Body of pancreas (tissue), 4 donors: ENCODE measurements around the gene IVD. TPM values are rescaled to one million over a fixed set of nuclear protein-coding genes. Genes with fewer than 3 reads are reported as not detected.
A peak's percentile ranks its signal among the peaks of the same experiment; 100 is the strongest.

Experiments
- ATAC-seq: fragments of 150-250 bp; one replicate; pipeline ENCODE4 v1.9.1; 2016
- DNase-seq, 4 donors: peaks; one replicate each; pipeline ENCODE4 v3.0.0-alpha.2; 2019
- H3K27ac ChIP-seq, 4 donors: fragments of 200-600 bp; sonication (generic); 1 replicate in 3 of 4; 2 replicates in 1 of 4; pipeline versions ENCODE4 v1.5.1 to v1.6.1; 2016 to 2019; ENCODE audit warnings: mild to moderate bottlenecking in 1 of 4, mixed read lengths in 1 of 4, moderate library complexity in 1 of 4
- H3K27me3 ChIP-seq, 2 donors: fragments of 200-600 bp; sonication (generic); one replicate each; pipeline ENCODE4 v1.6.0; 2016; ENCODE audit warnings: mild to moderate bottlenecking in 1 of 2
- H3K36me3 ChIP-seq, 2 donors: fragments of 200-600 bp; sonication (generic); replicated peaks in 1 of 2; 2 replicates each; pipeline ENCODE4 v1.5.1; 2016; ENCODE audit warnings: low read depth in 2 of 2; ENCODE audit not compliant: insufficient read depth in 1 of 2
- H3K4me1 ChIP-seq: fragments of 200-600 bp; sonication (generic); one replicate; pipeline ENCODE4 v1.6.0; 2016
- H3K4me3 ChIP-seq, 2 donors: fragments of 200-600 bp; sonication (generic); 1 replicate in 1 of 2; 2 replicates in 1 of 2; pipeline ENCODE4 v1.5.1; 2016 to 2019
- H3K9me3 ChIP-seq, 3 donors: fragments of 200-600 bp; sonication (generic); 1 replicate in 2 of 3; 2 replicates in 1 of 3; pipeline ENCODE4 v1.5.1; 2016
- CTCF ChIP-seq, 7 experiments: fragments of 450-650 bp in 4 of 7; fragments of 200-600 bp in 3 of 7; sonication (generic) in 3 of 7; IDR thresholded peaks; one replicate each; pipeline ENCODE4 v1.5.1; 2016 to 2019; ENCODE audit warnings: antibody characterized with exemption in 7 of 7
- POLR2A ChIP-seq, 3 donors: fragments of 450-650 bp; IDR thresholded peaks; one replicate each; pipeline ENCODE4 v1.6.1; 2016; ENCODE audit warnings: antibody characterized with exemption in 3 of 3, mild to moderate bottlenecking in 2 of 3
- WGBS, 2 donors: methylation state at CpG; one replicate each; pipeline ENCODE4 v1.1.5; 2017; 5-methylcytosine and 5-hydroxymethylcytosine counted together
- intact Hi-C: fragments of 100-400 bp; cut with DNase I; formaldehyde crosslinking; loops from one replicate; pipeline ENCODE4 v1.15.1; 2023
- total RNA-seq, 2 donors: library from RNA; depleted of rRNA; stranded (reverse); fragments of >200 nt; gene quantifications; one replicate each; pipeline ENCODE4 v1.1.0, GENCODE V29; 2016

Gene IVD
- total RNA-seq, 2 donors from 2014 or later: 30.3 to 34.0 TPM

GRCh38 chr15:40372981-40373380 is 32.6 kb upstream of the IVD start:
- Histone ChIP-seq H3K27me3 (no peaks in the 10 kb centered on the region), H3K4me1 (peaks cover 5% of the 10 kb centered on the region), H3K4me3 (no peak overlapping the region), H3K36me3 (no peaks in the 10 kb centered on the region), H3K9me3 (no peaks in the 10 kb centered on the region), H3K27ac (no peak overlapping the region)
- DNase-seq (no peak), ATAC-seq (no peak)
- intact Hi-C loops: no loop called here
- TF ChIP-seq POLR2A (IDR thresholded peaks at IDR 0.05) (no peak), CTCF (IDR thresholded peaks at IDR 0.05) (no peak)
- 61 to 70% methylated on average over 2 of the region's 2 CpGs for WGBS, 2 donors

GRCh38 chr15:40377606-40378005 is 28.0 kb upstream of the IVD start:
- H3K27me3 ChIP-seq: no peaks in the 10 kb centered on the region
- H3K9me3 ChIP-seq: no peaks in the 10 kb centered on the region
- ATAC-seq (no peak), DNase-seq (no peak)
- 80 to 85% methylated on average over 3 of the region's 3 CpGs for WGBS, 2 donors
- no peak overlapping the region for H3K4me3 ChIP-seq
- no peaks in the 10 kb centered on the region for H3K36me3 ChIP-seq
- no peak overlapping the region for H3K27ac ChIP-seq
- peaks cover 6% of the 10 kb centered on the region for H3K4me1 ChIP-seq
- no peak for TF ChIP-seq CTCF (IDR thresholded peaks at IDR 0.05)
- no peak for TF ChIP-seq POLR2A (IDR thresholded peaks at IDR 0.05)
- intact Hi-C loops: no loop called here

- no peak overlapping the region for H3K27ac ChIP-seq
- DNase-seq: peak in 2 of 4 donors; percentile 31 to 50
- H3K4me3 ChIP-seq: no peak overlapping the region
- H3K4me1 ChIP-seq: peaks cover 17% of the 10 kb centered on the region
- no peak for ATAC-seq
- H3K36me3 ChIP-seq: no peaks in the 10 kb centered on the region
- TF ChIP-seq POLR2A (IDR thresholded peaks at IDR 0.05) (no peak), CTCF (IDR thresholded peaks at IDR 0.05) (no peak)
- intact Hi-C loops: no loop called here
- no peaks in the 10 kb centered on the region for H3K9me3 ChIP-seq
- H3K27me3 ChIP-seq: no peaks in the 10 kb centered on the region
- WGBS, 2 donors: 56 to 62% methylated on average over 4 of the region's 4 CpGs
Measured at GRCh38 chr15:40379374-40379773, 26.2 kb upstream of the IVD start.

GRCh38 chr15:40379853-40380252 is 25.7 kb upstream of the IVD start:
- H3K27ac ChIP-seq: no peak overlapping the region
- H3K36me3 ChIP-seq: no peaks in the 10 kb centered on the region
- intact Hi-C loops: no loop called here
- H3K9me3 ChIP-seq: no peaks in the 10 kb centered on the region
- 39 to 42% methylated on average over 4 of the region's 4 CpGs for WGBS, 2 donors
- no peak overlapping the region for H3K4me3 ChIP-seq
- no peak for TF ChIP-seq POLR2A (IDR thresholded peaks at IDR 0.05)
- no peak for TF ChIP-seq CTCF (IDR thresholded peaks at IDR 0.05)
- peaks cover 17% of the 10 kb centered on the region for H3K4me1 ChIP-seq
- DNase-seq (peak; percentile 29 to 71 (median 44)), ATAC-seq (no peak)
- H3K27me3 ChIP-seq: no peaks in the 10 kb centered on the region

GRCh38 chr15:40380636-40381035 is 25.0 kb upstream of the IVD start:
- Histone ChIP-seq H3K4me3 (no peak overlapping the region), H3K27ac (no peak overlapping the region), H3K36me3 (no peaks in the 10 kb centered on the region), H3K27me3 (no peaks in the 10 kb centered on the region), H3K9me3 (no peaks in the 10 kb centered on the region), H3K4me1 (peaks cover 17% of the 10 kb centered on the region)
- ATAC-seq (no peak), DNase-seq (no peak)
- 93 to 95% methylated on average over 10 of the region's 10 CpGs for WGBS, 2 donors
- intact Hi-C loops: no loop called here
- no peak for TF ChIP-seq POLR2A (IDR thresholded peaks at IDR 0.05)
- no peak for TF ChIP-seq CTCF (IDR thresholded peaks at IDR 0.05)
